ENCODE results near the gene CHST11. TPM values are rescaled to one million over a fixed set of nuclear protein-coding genes. Genes with fewer than 3 reads are reported as not detected.

The CHST11 gene
- total and polyA plus RNA-seq, 10 of the 15 experiments (the other 5 are each of a cell fraction or from before 2014, with no cell fraction given) = 1.9 to 38.1 (median 17.2) TPM

DNA sequence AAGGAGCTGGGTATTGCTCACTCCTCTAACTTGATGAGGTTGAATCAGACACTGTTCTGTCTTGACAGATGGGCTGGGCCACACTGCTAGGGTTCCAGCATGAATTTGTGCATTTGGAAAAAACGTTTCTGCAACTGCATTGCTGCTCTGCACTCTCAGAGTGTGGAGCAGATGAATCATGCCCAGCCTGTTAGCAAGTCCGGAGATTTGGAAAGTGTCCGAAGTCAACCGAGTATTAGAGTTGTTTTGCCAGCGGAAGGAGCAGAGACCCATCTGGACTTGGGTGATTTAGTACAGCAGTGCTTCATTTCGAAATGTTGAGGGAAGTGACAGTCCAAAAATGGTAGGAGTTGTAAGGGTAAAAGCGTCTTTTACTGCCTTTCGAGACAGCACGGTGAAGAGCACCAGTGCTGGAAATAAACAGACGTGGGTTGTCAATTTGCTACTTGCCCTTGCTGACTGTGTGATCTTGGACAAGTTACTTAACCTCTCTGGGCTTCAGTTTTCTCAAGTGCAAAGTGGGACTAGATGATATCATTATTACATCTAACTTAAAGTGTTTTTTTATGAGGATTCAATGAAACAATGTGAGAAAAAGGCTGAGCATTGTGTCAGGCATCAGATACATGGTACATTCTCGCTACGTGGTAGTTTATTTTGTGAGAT is 139.5 kb downstream of the CHST11 start:
- H4K20me1 ChIP-seq (ENCODE audit: control insufficient read depth, insufficient read depth) = no peaks in the 10 kb centered on the region
- H3K4me2 ChIP-seq (ENCODE audit: control insufficient read depth, insufficient read depth) = no peak overlapping the region
- H3K27ac ChIP-seq (ENCODE audit: control insufficient read depth, insufficient read depth) = no peak overlapping the region
- peaks cover 24% of the 10 kb centered on the region for H3K79me2 ChIP-seq (ENCODE audit: control insufficient read depth, insufficient read depth, low read length)
- BruUV-seq (replicated peaks) = no TSS peak
- no peak for ATAC-seq
- H3K4me1 ChIP-seq (ENCODE audit: control insufficient read depth, insufficient read depth, low read length) = peaks cover 22% of the 10 kb centered on the region
- ChIA-PET CTCF (interaction anchor here (0.8 kb wide), 1 partner anchor 76 kb away, joined by 4 read pairs; no protein-coding TSS in a partner anchor), POLR2A (interaction anchor here (0.9 to 1.2 kb wide), 4 partner anchors 16 to 118 kb away, joined by 3 to 4 read pairs (median 3); no protein-coding TSS in a partner anchor), RAD21 (ENCODE audit: unreplicated experiment) (interaction anchor here (1.0 to 2.1 kb wide), 5 partner anchors 8 to 137 kb away, joined by 3 to 11 read pairs (median 6); no protein-coding TSS in a partner anchor), SMC1A (ENCODE audit: uncharacterized antibody, unreplicated experiment) (interaction anchor here (1.0 to 2.3 kb wide), 8 partner anchors 13 to 139 kb away, joined by 3 to 10 read pairs (median 4); partner anchors contain the start of gene CHST11)
- H3K36me3 ChIP-seq (ENCODE audit: control insufficient read depth in 2 of 2, insufficient read depth in 2 of 2, low read length in 1 of 2) = no peaks in the 10 kb centered on the region
- in situ Hi-C loops (cut with MboI) = no loop called here
- DNase-seq (ENCODE audit: low read depth, low spot score) = no peak
- no peak overlapping the region for H3K9ac ChIP-seq (ENCODE audit: control insufficient read depth, insufficient read depth, low read length)
- no peaks in the 10 kb centered on the region for H3K27me3 ChIP-seq (replicated peaks in 1 of 2; ENCODE audit: control insufficient read depth in 2 of 2, insufficient read depth in 2 of 2, low read length in 1 of 2)
- no peak overlapping the region for H2AFZ ChIP-seq (ENCODE audit: control insufficient read depth, low read depth, low read length)
- no peak for FAIRE-seq
- 89% methylated on average over 12 of the region's 12 CpGs for WGBS (ENCODE audit: insufficient coverage, insufficient replicate concordance, low lambda C conversion rate, missing lambda C conversion rate)
- TF ChIP-seq MXI1 (IDR thresholded peaks at IDR 0.05; ENCODE audit: low read depth, low read length) = no peak
- TF ChIP-seq FOXM1 (IDR thresholded peaks at IDR 0.05; ENCODE audit: low read depth, low read length) = no peak
- TF ChIP-seq, protein P1, sequence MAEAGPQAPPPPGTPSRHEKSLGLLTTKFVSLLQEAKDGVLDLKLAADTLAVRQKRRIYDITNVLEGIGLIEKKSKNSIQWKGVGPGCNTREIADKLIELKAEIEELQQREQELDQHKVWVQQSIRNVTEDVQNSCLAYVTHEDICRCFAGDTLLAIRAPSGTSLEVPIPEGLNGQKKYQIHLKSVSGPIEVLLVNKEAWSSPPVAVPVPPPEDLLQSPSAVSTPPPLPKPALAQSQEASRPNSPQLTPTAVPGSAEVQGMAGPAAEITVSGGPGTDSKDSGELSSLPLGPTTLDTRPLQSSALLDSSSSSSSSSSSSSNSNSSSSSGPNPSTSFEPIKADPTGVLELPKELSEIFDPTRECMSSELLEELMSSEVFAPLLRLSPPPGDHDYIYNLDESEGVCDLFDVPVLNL (IDR thresholded peaks at IDR 0.05; ENCODE audit: low read depth, low read length) = no peak
- TF ChIP-seq IRF4 (IDR thresholded peaks at IDR 0.05; ENCODE audit: low read depth, low read length) = no peak
- intact Hi-C loops (cut with micrococcal nuclease; ENCODE audit: unreplicated experiment) = no loop called here
- H3K4me3 ChIP-seq = no peak overlapping the region
- no peaks in the 10 kb centered on the region; the same call in 2 of the 3 replicates for H3K9me3 ChIP-seq (replicated peaks; ENCODE audit: control insufficient read depth, insufficient read depth, low read length)
